OCI-LY7 (cell line): ENCODE measurements around the gene THRB.

Experiments
- EZH2phosphoT487 ChIP-seq: fragments of 200-600 bp; sonication (generic); IDR thresholded peaks from 2 replicates; pipeline ENCODE4 v1.6.1; 2018; ENCODE audit warnings: low read depth, borderline replicate concordance, mild to moderate bottlenecking, mixed run types, antibody characterized with exemption, low read length, moderate library complexity, mixed read lengths
- TF ChIP-seq, protein P1 (sequence below): fragments of 200-600 bp; sonication (generic); conservative IDR thresholded peaks from 2 replicates; pipeline ENCODE4 v1.5.1; 2014; ENCODE audit warnings: mild to moderate bottlenecking, antibody characterized with exemption, low read length, moderate library complexity, mixed read lengths

DNA sequence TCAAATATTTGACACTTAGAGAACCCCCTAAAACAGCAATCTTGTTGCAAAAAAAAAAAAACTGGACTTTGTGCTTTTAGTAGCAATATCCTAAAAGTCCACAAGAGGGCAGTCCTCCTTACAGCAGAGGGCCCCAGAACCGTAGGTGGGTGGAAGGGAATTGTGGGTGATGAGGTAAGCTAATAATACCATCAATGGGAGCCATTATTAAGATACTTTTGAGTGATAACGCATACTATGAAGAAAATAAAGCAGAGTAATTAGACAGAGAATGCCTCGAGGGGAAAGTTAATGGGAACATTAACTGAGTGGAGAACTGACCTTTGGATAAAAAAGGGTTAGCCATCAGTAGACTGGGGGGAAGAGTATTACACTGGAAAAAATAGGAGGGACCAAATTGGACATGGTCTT is 229.9 kb downstream of the THRB start:
- TF ChIP-seq, protein P1, sequence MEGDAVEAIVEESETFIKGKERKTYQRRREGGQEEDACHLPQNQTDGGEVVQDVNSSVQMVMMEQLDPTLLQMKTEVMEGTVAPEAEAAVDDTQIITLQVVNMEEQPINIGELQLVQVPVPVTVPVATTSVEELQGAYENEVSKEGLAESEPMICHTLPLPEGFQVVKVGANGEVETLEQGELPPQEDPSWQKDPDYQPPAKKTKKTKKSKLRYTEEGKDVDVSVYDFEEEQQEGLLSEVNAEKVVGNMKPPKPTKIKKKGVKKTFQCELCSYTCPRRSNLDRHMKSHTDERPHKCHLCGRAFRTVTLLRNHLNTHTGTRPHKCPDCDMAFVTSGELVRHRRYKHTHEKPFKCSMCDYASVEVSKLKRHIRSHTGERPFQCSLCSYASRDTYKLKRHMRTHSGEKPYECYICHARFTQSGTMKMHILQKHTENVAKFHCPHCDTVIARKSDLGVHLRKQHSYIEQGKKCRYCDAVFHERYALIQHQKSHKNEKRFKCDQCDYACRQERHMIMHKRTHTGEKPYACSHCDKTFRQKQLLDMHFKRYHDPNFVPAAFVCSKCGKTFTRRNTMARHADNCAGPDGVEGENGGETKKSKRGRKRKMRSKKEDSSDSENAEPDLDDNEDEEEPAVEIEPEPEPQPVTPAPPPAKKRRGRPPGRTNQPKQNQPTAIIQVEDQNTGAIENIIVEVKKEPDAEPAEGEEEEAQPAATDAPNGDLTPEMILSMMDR = peak; percentile 88
- TF ChIP-seq EZH2phosphoT487 = no peak
